ENCODE data around the gene SLC17A9.
"Not testable (repeated sequence)": the region's sequence is repeated elsewhere in the genome, so short reads cannot be mapped to it uniquely, and the experiment has no call there.

SLC17A9 gene

GRCh38 chr20:62958388-62959100 lies 6.0 kb downstream of the SLC17A9 start:
- no peak for TF ChIP-seq CTCF (conservative IDR thresholded peaks at IDR 0.05; ENCODE audit: low read depth, low read length)
- H3K4me3 ChIP-seq (ENCODE audit: low read depth, low read length): no peak overlapping the region
- no peak for DNase-seq (ENCODE audit: low read depth)

GRCh38 chr20:62959101-62959971 lies 6.8 kb downstream of the SLC17A9 start:
- H3K4me3 ChIP-seq (ENCODE audit: low read depth, low read length): no peak overlapping the region
- no peak for TF ChIP-seq CTCF (conservative IDR thresholded peaks at IDR 0.05; ENCODE audit: low read depth, low read length)

GRCh38 chr20:62959998-62960436 lies 7.5 kb downstream of the SLC17A9 start:
- TF ChIP-seq CTCF (conservative IDR thresholded peaks at IDR 0.05; ENCODE audit: low read depth, low read length): no peak
- DNase-seq (ENCODE audit: low read depth): no peak
- H3K4me3 ChIP-seq (ENCODE audit: low read depth, low read length): no peak overlapping the region

More at GRCh38 chr20:62959101-62959971, 6.8 kb downstream of the SLC17A9 start:
- DNase-seq (ENCODE audit: low read depth): no peak

GRCh38 chr20:62960446-62961309 lies 8.2 kb downstream of the SLC17A9 start:
- DNase-seq (ENCODE audit: low read depth): peak; percentile 40
- not testable (repeated sequence) for H3K4me3 ChIP-seq (ENCODE audit: low read depth, low read length)

GRCh38 chr20:62961310-62961783 lies 8.8 kb downstream of the SLC17A9 start:
- TF ChIP-seq CTCF (conservative IDR thresholded peaks at IDR 0.05; ENCODE audit: low read depth, low read length): no peak
- H3K4me3 ChIP-seq (ENCODE audit: low read depth, low read length): peak overlapping the region; percentile 14
- DNase-seq (ENCODE audit: low read depth): peak; percentile 38

GRCh38 chr20:62961799-62962198 lies 9.3 kb downstream of the SLC17A9 start:
- no peak for TF ChIP-seq CTCF (conservative IDR thresholded peaks at IDR 0.05; ENCODE audit: low read depth, low read length)
- H3K4me3 ChIP-seq (ENCODE audit: low read depth, low read length): no peak overlapping the region
- no peak for DNase-seq (ENCODE audit: low read depth)

Data from choroid plexus epithelial cell (primary cell).